Activated CD4-positive, alpha-beta T cell treated with anti-CD3 and anti-CD28 coated beads, Interleukin-2, amount 10 ng/mL, durations not matched to agents 7 days and 5 days (primary cell): ENCODE data around the gene ELFN1. TPM values are rescaled to one million over a fixed set of nuclear protein-coding genes. Genes with fewer than 3 reads are reported as not detected.

Source experiments
- CTCF ChIA-PET: fragments of 350-600 bp; sonication (Branson Sonifier 250); formaldehyde crosslinking; loops from one replicate; lab custom pipeline; 2021; ENCODE audit warnings: antibody characterized with exemption; lab: Charles Lee
- POLR2A ChIA-PET: fragments of 350-600 bp; sonication (Branson Sonifier 250); formaldehyde crosslinking; loops from one replicate; lab custom pipeline; 2021; ENCODE audit warnings: antibody characterized with exemption; lab: Charles Lee
- DNase-seq: peaks from one replicate; pipeline ENCODE4 v3.0.0-alpha.2; 2020
- H3K27ac Mint-ChIP-seq: one replicate; pipeline ENCODE4 v1.8.0; 2021; ENCODE audit warnings: mild to moderate bottlenecking, moderate library complexity, mixed read lengths
- H3K27me3 Mint-ChIP-seq: one replicate; pipeline ENCODE4 v1.8.0; 2021; ENCODE audit warnings: mixed read lengths
- H3K36me3 Mint-ChIP-seq: one replicate; pipeline ENCODE4 v1.8.0; 2021; ENCODE audit warnings: low read depth, mixed read lengths
- H3K4me1 Mint-ChIP-seq: one replicate; pipeline ENCODE4 v1.8.0; 2021; ENCODE audit warnings: mixed read lengths
- H3K4me3 Mint-ChIP-seq: one replicate; pipeline ENCODE4 v1.8.0; 2021; ENCODE audit warnings: mild to moderate bottlenecking, moderate library complexity, mixed read lengths
- H3K9me3 Mint-ChIP-seq: one replicate; pipeline ENCODE4 v1.8.0; 2021; ENCODE audit warnings: mixed read lengths
- total RNA-seq, 2 experiments: library from RNA; stranded (reverse); gene quantifications; one replicate each; pipeline ENCODE4 v1.2.3, GENCODE V29; 2021

Gene ELFN1
- total RNA-seq, 2 experiments from 2014 or later: 0.07 TPM; not detected in 1

DNA sequence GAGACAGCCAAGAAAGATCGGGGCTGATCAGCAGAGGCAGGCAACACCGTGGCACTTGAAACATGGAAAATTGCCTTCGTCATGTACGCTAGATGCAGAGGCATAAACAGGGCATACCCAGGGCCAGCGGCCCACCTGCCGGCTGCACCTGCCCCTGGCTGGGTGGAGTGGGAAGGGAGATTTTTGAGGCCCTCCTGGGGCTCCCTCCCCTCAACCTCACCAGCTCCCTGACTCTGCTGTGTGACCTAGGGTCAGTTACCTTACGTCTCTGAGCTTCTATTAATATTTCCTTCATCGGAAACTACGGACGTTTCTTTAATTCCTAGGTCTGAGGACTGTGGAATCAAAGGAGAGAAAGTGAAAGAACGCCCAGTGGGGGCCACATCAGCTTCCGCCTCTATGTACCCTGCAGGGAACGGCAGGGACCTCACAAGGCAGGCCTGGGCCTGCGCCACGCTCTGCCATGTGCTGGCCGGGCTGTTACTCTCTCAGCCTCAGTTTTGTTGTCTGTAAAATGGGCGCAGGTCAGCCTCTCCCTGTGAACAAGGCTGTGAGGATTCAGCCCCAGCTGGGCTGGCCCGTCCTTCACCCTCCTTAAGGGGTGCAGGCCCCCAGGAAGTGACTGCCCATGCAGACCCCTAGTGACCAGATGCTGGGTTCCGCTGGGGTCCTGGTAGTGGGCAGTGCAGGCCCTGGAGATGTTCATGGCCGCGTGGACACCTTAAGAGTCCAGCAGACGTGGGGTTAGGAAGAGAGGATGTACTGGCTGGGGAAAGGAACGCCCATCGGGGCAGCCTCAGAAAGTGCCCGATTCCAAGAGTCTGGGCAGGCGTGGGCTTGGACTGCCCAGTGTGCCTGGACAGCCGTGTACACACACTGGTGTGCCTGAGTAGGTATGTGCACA lies 22.7 kb downstream of the ELFN1 start:
- POLR2A ChIA-PET: no interaction called here
- Mint-ChIP-seq H3K36me3 (no peaks in the 10 kb centered on the region), H3K4me3 (no peak overlapping the region), H3K27me3 (peaks cover 4% of the 10 kb centered on the region), H3K9me3 (peaks cover 5% of the 10 kb centered on the region), H3K4me1 (no peaks in the 10 kb centered on the region), H3K27ac (no peak overlapping the region)
- CTCF ChIA-PET: no interaction called here
- no peak for DNase-seq

DNA sequence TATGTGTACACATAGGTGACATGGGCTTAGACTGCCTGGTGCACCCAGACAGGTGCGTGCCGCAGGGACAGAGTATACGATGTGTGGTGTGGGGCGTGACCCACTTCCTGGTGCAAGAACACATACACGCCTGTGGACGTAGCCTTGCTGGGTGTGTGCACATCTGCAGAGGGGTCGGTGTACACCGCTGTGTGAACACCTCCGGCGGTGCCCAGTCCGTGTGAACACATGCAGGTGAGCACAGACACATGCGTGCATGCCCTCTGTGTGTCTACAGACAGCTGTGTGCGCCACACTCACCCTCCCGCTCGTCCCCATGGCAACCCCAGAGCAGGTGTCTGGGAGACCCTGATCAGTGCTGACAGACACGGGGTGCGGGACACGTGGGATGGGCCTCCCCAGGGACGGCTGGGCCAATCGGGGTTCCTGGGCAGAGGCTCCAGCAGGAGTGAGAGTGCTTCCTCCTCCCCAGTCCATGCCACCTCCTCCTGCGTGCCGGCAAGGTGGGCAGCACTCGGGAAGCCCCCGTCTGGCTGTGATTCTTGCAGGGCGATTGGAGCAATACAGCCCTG lies 23.4 kb downstream of the ELFN1 start:
- Mint-ChIP-seq H3K4me3 (no peak overlapping the region), H3K9me3 (peaks cover 5% of the 10 kb centered on the region), H3K27me3 (peaks cover 3% of the 10 kb centered on the region), H3K36me3 (no peaks in the 10 kb centered on the region), H3K27ac (no peak overlapping the region), H3K4me1 (no peaks in the 10 kb centered on the region)
- POLR2A ChIA-PET: no interaction called here
- CTCF ChIA-PET: no interaction called here
- no peak for DNase-seq

DNA sequence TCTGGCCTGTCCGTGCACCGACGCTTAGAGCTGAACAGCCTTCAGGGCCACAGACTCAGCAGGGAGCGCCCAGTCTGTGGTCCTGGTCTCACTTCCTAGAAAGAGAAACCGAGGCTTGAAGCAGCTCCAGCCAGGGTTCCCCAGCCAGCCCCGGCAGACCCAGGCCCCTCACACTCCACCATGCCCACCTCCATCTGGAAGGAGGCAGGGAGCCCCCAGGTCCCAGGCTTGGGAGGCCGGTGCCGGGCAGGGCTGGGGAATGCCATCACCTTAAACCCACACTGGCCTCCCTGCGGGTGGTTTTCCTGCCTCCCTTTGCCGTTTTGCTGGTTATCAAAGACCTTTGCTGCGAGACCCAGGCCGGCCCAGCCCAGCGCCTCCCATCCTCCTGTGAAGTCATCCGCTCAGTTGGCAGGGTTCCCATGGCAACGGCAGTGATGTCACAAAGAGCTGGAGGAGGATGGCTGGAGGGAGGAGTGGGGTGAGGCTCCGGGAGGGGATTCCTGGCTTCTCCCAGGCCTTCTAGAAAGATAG lies 24.0 kb downstream of the ELFN1 start:
- peaks cover under 1% of the 10 kb centered on the region for H3K9me3 Mint-ChIP-seq
- H3K27ac Mint-ChIP-seq: no peak overlapping the region
- no peak for DNase-seq
- H3K4me3 Mint-ChIP-seq: no peak overlapping the region
- no peaks in the 10 kb centered on the region for H3K36me3 Mint-ChIP-seq
- no peaks in the 10 kb centered on the region for H3K27me3 Mint-ChIP-seq
- ChIA-PET CTCF (no interaction called here), POLR2A (no interaction called here)
- no peaks in the 10 kb centered on the region for H3K4me1 Mint-ChIP-seq

DNA sequence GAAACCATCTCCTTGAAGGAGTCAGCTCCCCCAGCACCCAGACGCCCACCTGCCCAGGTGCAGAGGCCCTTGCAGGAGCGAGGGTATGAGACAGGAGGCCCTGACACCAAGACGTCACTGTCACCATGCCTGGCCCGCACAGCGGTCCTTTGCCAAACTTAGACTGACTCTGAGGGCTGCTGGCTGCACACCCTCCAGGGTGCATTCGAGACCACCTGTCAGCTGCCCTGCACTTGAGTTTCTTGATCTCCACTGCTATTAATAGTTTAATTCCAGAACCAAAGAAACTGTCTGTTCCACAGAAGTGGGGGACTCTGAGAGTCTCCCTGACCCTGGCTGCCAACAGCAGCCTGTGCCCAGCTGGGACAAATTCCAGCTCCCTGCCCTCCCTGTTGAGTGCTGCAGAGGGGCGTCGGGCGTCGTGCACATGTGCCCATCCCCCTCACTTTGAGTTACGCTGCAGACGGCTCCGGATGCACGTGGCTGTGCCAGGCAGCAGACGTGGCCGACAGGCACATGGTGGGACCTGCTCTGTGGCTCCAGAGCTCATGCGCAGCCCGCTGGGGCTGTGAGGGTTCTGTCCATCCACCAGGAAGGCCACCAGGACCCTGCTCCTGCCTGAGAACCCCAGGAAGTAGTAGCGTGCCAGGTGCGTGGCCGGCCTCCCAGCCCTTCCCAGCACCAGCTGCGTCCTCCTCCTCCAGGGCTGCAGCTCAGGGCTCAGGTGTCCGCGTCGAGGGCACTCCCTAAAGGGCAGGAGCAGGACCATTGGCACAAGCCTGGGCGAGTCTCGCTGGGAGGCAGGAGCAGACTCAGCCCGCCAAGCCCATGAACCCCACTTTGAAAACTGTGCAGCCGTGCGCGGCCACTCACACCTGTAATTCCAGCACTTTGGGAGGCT lies 24.8 kb downstream of the ELFN1 start:
- no peak for DNase-seq
- Mint-ChIP-seq H3K27ac (no peak overlapping the region), H3K27me3 (no peaks in the 10 kb centered on the region), H3K4me3 (no peak overlapping the region), H3K36me3 (no peaks in the 10 kb centered on the region), H3K9me3 (no peaks in the 10 kb centered on the region), H3K4me1 (no peaks in the 10 kb centered on the region)
- ChIA-PET POLR2A (no interaction called here), CTCF (no interaction called here)

DNA sequence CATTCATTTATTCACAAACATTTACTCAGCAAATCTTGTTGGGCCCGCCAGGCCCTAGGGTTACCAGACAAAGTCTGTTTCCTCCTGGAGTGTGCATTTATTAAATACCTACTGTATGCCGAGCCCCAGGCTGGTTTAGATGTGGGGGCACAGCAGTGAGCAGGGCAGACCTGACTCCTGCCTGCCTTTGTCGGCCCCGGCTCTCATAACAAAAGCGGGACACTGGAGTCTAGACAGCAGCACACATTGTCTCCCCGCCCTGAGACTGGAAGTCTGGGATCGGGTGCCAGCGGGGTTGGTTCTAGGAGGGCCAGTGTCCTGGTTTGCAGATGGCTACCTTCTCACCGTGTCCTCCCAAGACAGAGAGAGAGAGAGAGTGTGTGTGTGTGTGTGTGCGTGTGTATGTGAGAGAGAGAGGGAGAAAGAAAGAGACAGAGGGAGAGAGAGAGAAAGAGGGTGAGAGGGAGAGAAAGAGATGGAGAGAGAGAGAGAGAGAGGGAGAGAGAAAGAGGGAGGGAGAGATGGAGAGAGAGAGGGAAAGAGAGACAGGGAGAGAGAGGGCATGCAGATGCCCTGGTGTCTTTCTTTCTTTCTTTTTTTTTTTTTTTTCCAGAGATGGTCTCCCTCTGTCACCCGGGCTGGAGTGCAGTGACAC lies 25.9 kb downstream of the ELFN1 start:
- no peaks in the 10 kb centered on the region for H3K27me3 Mint-ChIP-seq
- H3K4me3 Mint-ChIP-seq: no peak overlapping the region
- H3K9me3 Mint-ChIP-seq: peaks cover 2% of the 10 kb centered on the region
- POLR2A ChIA-PET: no interaction called here
- no peaks in the 10 kb centered on the region for H3K36me3 Mint-ChIP-seq
- no peaks in the 10 kb centered on the region for H3K4me1 Mint-ChIP-seq
- no peak for DNase-seq
- CTCF ChIA-PET: interaction anchor here (0.7 kb wide), 1 partner anchor 880 kb away, joined by 3 read pairs; no protein-coding TSS in a partner anchor
- H3K27ac Mint-ChIP-seq: peak overlapping the region; percentile 5

DNA sequence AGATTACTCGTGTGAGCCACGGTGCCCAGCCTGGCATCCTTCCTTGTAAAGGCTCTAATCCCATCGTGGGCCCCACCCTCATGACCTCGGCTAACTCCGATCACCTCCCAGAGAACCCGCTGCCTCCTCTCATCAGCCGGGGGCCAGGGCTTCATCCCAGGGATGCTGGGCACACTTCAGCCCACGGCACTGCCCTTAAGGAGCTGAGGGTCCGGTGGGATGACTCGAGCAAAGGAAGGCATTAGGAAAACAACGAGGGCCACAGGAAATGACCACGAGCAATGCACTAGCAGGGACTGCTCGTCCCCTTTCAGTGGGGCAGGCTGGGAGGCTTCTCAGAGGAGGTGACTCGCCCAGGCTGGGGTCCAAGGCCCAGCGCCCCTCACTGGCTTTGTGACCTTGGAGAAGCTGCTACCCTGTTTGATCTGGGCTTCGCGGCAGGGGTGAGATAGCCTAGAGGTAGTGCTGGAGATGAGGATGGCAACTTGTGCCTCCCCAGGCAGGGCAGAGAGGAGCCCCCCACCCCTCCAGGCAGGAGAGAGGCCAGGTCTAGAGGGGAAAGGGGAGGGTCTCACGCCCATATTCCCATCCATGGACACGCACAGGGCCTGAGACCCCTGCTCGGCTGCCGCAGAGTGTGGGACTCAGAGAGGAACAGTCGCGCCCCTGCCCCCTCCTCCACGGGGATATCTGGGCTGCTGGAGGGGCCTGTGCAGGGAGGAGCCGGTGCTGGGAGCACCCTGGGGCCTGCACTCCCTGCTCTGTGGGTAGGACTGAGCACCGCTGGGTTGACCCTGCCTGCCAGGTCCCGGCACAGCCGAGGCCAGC lies 26.8 kb downstream of the ELFN1 start:
- H3K36me3 Mint-ChIP-seq: no peaks in the 10 kb centered on the region
- ChIA-PET POLR2A (no interaction called here), CTCF (interaction anchor here (0.5 to 0.7 kb wide), 2 partner anchors 287 to 879 kb away, joined by 3 read pairs; no protein-coding TSS in a partner anchor)
- H3K9me3 Mint-ChIP-seq: peaks cover 2% of the 10 kb centered on the region
- no peak overlapping the region for H3K4me3 Mint-ChIP-seq
- DNase-seq: no peak
- H3K27ac Mint-ChIP-seq: no peak overlapping the region
- no peaks in the 10 kb centered on the region for H3K4me1 Mint-ChIP-seq
- H3K27me3 Mint-ChIP-seq: no peaks in the 10 kb centered on the region

DNA sequence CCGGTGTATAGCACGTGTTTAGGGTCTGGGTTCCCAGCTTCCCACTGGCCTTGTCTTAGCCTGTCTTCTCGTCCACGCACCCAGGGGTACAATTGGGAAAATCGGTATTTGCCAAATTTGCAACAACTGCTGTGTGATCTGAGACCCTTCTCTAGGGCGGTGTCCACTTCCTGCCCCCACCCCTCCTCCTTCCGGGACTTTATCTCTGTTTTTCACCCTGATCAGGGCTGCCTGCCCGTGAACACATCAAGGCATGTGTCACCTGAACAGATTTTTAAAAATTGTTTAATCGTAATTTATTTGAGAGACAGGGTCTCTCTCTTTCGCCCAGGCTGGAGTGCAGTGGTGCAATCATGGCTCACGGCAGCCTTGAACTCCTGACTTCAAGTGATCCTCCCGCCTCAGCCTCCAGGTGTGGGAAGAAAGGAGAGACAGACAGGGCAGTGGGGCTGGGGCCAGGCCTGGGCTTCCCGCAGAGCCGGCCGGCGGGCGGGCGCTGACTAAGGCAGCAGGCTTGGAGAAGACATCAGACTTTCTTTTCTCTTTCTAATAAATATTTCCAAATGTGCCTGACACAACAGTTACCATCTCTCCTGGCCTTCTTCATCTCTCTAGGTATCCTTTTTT lies 27.5 kb downstream of the ELFN1 start:
- Mint-ChIP-seq H3K27ac (no peak overlapping the region), H3K27me3 (no peaks in the 10 kb centered on the region), H3K4me3 (no peak overlapping the region), H3K36me3 (no peaks in the 10 kb centered on the region), H3K4me1 (no peaks in the 10 kb centered on the region), H3K9me3 (peaks cover 5% of the 10 kb centered on the region)
- DNase-seq: no peak
- ChIA-PET POLR2A (no interaction called here), CTCF (interaction anchor here (0.5 kb wide), 1 partner anchor 288 kb away, joined by 3 read pairs; no protein-coding TSS in a partner anchor)

DNA sequence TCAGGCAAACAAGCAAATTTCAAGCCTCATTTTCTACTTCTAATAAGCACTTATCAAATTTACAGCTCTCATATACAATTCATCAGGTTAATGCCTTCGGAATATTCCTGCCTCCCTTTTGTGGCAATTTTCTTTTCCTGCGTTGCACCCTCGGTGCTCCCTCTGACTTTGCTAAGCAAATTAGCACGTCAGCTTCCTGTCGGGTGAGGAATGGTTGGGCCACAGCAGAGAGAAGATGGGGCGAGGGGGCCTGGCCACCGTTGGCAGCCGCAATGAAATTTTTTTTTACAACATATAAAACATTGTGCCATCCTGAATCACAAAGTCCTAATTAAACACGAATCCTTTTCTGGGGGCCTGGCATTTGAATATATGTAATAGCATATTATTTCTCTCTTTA lies 28.1 kb downstream of the ELFN1 start:
- CTCF ChIA-PET: no interaction called here

DNA sequence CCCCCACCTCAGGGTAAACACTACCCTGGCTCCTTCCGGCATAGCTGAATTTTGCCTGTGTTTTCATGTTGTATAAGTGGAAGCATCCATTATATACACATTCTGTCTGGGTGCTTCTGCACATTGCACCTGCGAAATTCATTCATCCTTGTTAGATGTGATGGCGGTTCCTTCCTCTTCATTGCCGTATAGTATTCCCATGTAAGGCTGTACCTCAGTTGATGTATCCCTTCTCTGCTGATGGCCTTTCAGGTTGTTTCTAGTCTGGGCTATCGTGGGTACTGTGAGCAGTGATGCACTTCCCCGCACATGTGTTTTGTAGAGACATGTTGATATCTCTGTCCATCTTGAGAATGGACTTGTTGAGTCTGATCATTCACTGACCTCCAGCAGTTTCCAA lies 28.9 kb downstream of the ELFN1 start:
- POLR2A ChIA-PET: no interaction called here
- peaks cover 12% of the 10 kb centered on the region for H3K9me3 Mint-ChIP-seq
- H3K4me1 Mint-ChIP-seq: no peaks in the 10 kb centered on the region
- H3K36me3 Mint-ChIP-seq: no peaks in the 10 kb centered on the region
- H3K4me3 Mint-ChIP-seq: no peak overlapping the region
- no peak overlapping the region for H3K27ac Mint-ChIP-seq
- CTCF ChIA-PET: no interaction called here
- peaks cover 4% of the 10 kb centered on the region for H3K27me3 Mint-ChIP-seq
- no peak for DNase-seq

More for the DNA sequence above, 28.1 kb downstream of the ELFN1 start:
- no peak for DNase-seq
- Mint-ChIP-seq H3K9me3 (peaks cover 11% of the 10 kb centered on the region), H3K36me3 (no peaks in the 10 kb centered on the region), H3K4me3 (no peak overlapping the region), H3K4me1 (no peaks in the 10 kb centered on the region), H3K27me3 (peaks cover 2% of the 10 kb centered on the region), H3K27ac (no peak overlapping the region)
- POLR2A ChIA-PET: no interaction called here

DNA sequence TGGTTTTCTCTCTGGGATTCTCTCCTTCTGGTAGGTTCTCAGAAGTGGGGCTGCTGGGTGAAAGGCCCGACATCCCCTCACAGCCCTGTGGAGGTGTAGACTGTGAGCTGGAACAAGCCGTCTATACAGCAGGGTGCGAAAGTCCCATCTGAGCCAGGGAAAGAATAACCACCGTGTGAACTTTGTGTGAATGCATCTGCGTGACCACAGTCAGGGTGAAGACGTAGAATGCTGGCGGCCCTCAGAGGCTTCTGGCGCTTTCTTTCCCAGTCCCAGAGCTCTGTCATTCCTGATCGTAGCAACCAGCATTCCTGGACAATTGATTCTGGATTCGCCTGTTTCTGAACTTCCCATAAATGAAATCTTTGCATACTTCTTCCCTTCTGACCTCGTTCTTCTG lies 30.0 kb downstream of the ELFN1 start:
- no peak for DNase-seq
- Mint-ChIP-seq H3K27me3 (peaks cover 4% of the 10 kb centered on the region), H3K4me1 (no peaks in the 10 kb centered on the region), H3K27ac (no peak overlapping the region), H3K36me3 (no peaks in the 10 kb centered on the region), H3K4me3 (no peak overlapping the region), H3K9me3 (peaks cover 12% of the 10 kb centered on the region)
- CTCF ChIA-PET: no interaction called here
- POLR2A ChIA-PET: no interaction called here

DNA sequence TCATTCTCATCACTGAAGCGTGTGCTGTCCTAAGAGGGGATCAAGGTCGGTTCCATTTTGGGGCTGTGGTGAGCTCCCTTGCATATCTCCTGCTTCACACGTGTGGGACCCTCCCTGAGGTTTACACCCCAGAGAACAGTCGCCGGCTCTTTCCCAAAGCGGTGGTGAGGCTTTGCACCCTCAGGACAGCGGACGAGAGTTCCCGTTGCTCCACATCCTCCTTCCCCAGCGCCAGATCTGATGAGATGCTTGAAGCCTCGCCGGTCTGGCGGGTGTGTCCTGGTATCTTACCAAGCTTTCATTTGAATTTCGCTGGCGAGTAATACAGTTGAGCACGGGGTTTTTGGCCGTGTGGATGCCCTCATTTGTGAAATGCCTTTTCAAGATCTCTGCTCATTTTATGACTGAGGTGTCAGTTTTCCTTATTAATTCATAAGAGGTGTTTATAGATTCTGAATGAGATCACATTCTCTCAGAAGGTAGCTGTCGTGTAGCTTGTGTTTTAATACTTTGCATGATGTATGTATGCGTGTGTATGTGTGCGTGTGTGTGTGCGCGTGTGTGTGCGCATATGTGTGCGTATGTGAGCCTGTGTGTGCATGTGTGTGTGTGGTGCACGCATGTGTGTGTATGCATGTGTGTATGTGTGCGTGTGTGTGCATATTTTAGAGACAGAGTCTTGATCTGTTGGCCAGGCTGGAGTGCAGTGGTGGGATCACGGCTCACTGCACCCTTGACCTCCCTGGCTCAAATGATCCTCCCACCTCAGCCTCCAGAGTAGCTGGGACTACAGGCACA lies 30.7 kb downstream of the ELFN1 start:
- ChIA-PET POLR2A (no interaction called here), CTCF (interaction anchor here (0.8 kb wide), 1 partner anchor 11 kb away, joined by 3 read pairs; no protein-coding TSS in a partner anchor)
- H3K4me1 Mint-ChIP-seq: no peaks in the 10 kb centered on the region
- DNase-seq: no peak
- peaks cover 12% of the 10 kb centered on the region for H3K9me3 Mint-ChIP-seq
- no peak overlapping the region for H3K27ac Mint-ChIP-seq
- H3K27me3 Mint-ChIP-seq: peaks cover 4% of the 10 kb centered on the region
- H3K36me3 Mint-ChIP-seq: no peaks in the 10 kb centered on the region
- H3K4me3 Mint-ChIP-seq: no peak overlapping the region
